Measurements from ENCODE around the gene SACM1L.

DNA sequence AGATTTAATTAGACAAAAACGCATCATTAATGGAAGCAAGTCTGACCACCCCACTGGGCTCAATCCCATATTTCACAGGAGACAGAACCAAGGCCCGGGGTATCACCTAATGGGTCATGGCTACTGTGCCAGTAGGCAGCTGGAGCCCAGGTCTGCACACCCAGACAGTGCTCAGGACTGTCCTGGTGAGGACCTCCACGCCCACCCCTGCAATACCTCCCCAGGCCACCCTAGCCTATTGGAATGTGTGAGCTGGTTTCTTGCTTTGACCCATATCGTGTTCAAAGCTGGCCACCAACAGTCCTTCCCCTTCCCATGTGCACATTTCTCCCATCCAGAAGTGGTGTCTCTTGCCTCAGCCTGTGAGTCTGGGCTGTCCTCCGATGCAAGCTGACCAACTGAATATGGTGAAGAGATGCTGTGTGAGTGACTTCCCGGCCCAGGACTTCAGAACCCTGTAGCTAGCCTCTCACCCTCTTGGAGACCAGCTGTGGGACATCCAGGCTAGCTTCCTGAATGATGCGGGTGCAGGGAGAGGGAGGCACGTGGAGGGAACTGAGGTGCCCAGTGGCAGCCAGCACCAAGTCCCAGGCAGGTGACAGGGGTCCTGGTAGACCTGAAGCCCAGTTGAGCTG is 88.0 kb downstream of the SACM1L start:
- TF ChIP-seq, protein P1, sequence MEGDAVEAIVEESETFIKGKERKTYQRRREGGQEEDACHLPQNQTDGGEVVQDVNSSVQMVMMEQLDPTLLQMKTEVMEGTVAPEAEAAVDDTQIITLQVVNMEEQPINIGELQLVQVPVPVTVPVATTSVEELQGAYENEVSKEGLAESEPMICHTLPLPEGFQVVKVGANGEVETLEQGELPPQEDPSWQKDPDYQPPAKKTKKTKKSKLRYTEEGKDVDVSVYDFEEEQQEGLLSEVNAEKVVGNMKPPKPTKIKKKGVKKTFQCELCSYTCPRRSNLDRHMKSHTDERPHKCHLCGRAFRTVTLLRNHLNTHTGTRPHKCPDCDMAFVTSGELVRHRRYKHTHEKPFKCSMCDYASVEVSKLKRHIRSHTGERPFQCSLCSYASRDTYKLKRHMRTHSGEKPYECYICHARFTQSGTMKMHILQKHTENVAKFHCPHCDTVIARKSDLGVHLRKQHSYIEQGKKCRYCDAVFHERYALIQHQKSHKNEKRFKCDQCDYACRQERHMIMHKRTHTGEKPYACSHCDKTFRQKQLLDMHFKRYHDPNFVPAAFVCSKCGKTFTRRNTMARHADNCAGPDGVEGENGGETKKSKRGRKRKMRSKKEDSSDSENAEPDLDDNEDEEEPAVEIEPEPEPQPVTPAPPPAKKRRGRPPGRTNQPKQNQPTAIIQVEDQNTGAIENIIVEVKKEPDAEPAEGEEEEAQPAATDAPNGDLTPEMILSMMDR (IDR thresholded peaks at IDR 0.05; ENCODE audit: poor library complexity) = no peak
- TF ChIP-seq EZH2phosphoT487 (IDR thresholded peaks at IDR 0.05; ENCODE audit: low read depth, severe bottlenecking, unreplicated experiment) = no peak
